GM21367 (cell line): ENCODE data around the gene UPK1A.
A peak's percentile ranks its signal among the peaks of the same experiment; 100 is the strongest.
"Not testable (repeated sequence)": the region's sequence is repeated elsewhere in the genome, so short reads cannot be mapped to it uniquely, and the experiment has no call there.

Source experiments
- ATAC-seq: cut with Tn5 transposase; IDR thresholded peaks from one replicate; pipeline ENCODE4 v1.9.1; 2021; ENCODE audit not compliant: unreplicated experiment

Gene UPK1A

DNA sequence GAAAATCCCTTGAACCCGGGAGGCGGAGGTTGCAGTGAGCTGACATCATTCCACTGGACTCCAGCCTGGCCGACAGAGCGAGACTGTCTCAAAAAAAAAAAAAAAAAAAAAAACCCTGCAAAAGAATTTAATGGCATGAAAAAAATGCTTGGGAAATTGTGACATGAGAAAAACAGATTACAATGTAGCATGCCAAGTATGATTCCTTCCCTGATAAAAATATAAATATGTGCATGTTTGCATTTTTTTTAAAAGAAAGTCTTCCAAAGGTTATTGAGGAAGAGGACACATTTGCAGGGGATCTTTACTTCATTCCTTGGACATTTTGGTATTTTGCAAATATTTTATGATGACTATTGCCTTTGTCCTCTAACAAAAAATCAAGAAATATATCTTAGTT lies 23.5 kb downstream of the UPK1A start:
- ATAC-seq: no peak

DNA sequence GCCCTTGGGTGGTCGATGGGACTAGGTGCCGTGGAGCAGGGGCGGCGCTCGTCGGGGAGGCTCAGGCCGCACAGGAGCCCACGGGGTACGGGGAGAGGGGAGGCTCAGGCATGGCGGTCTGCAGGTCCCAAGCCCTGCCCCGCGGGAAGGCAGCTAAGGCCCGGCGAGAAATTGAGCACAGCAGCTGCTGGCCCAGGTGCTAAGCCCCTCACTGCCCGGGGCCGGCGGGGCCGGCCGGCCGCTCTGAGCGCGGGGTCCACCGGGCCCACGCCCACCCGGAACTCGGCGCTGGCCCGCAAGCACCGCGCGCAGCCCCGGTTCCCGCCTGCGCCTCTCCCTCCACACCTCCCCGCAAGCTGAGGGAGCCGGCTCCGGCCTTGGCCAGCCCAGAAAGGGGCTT lies 24.8 kb downstream of the UPK1A start:
- ATAC-seq: not testable (repeated sequence)

DNA sequence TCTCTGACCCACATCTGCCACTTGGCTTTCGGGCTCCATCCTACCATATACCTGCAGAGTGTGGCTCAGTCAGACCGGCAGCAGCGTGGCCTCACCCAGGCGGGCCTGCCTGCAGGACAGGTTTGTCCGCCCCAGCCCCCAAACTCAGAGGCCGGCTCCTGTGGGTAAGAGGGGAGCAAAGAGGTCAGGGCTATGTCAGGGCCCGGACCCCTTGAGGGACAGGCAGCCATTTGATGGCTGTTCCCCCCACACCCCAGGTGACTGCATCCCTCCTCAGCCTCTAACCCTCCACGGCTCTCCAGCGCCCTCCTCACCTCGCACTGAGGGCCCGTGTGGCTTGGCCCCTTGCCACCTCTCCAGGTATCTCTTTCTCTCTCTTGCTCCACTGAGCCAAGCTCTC lies 25.7 kb downstream of the UPK1A start:
- no peak for ATAC-seq

DNA sequence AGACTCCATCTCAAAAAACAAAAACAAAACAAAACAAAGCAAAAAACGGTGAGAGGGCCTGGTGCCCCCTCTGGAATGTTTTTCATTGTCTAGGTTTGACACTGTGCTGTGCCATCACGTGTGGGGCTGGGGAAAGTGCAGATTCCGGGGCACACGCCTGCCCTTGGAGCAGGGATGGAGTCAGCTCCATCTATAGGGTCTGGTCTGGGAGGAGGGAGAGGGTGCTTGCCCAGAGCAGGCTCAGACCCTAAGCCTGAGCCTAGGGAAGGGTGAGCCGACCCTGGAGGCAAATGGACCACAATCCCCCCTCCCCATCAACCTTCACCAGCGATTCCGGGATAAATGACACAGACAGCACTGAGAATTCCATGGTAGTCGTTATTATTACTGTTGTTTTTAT lies 27.1 kb downstream of the UPK1A start:
- no peak for ATAC-seq

DNA sequence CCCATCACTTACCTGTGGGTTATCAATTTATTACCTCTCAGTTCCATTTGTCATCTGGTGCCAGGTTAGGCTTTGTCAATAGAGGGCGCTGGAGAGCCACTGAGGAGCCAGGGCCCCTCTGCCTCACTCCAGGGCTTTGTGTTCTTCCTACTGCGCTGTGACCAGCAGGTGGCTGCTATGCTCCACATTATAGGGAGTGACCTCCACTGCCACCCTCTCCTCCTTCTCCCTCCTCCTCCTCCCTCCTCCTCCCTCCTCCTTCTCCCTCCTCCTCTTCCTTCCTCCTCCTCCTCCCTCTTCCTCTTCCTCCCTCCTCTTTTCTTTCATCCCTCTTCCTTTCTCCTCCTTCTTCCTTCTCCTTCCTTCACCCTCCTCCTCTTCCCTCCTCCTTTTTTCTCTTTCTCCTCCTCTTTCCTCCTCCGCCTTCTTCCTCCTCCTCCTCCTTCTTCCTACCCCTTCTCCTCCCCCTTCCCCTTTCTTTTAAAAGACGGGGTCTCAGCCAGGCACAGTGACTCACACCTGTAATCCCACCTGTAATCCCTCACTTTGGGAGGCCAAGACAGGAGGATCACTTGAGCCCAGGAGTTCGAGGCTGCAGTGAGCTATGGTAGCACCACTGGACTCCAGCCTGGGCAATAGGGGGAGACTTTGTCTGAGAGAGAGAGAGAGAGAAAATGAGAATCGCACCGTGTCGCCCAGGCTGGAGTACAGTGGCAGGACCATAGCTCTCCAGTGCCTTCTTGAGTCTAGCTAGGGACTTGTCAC lies 27.7 kb downstream of the UPK1A start:
- ATAC-seq: peak; percentile 63

DNA sequence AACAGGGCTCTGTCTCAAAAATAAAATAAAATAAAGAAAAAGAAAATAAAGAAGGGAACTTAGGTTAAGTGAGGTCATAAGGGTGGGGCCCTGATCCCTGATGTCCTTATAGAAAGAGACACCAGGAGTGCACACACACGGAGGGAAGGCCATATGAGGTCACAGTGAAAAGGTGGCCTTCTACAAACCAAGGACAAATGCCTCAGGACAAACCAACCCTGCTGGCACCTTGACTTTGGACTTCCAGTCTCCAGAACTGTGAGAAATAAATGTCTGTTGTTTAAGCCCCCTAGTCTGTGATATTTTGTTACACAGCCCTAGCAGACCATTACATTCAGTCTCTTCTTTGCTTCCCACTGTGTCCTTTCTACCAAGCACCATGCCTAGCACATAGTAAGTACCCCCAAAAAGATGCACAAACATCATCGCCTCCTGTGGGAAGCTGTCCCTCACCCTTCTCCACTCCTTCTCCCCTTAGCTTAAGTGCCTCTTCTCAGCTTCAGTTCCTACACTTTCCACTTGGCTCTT lies 29.6 kb downstream of the UPK1A start:
- no peak for ATAC-seq

DNA sequence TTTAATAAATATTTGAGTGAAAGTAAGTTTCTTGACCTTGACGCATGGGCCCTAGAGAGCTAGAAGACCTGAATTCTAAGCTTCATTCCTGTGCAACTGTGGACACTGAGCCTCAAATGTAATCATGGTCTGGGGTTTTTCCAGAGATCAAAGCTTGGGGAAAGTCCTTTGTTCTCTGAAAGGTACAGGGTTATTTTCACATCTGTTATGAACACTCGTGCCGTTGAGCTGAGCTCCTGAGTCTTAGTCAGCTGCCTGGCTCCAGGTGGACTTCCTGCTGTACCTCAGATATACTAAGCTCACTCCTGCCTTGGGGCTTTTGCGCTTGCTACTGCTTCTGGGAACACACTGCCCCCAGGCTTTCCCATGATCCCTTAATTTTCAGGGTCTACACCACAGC lies 30.5 kb downstream of the UPK1A start:
- ATAC-seq: no peak

DNA sequence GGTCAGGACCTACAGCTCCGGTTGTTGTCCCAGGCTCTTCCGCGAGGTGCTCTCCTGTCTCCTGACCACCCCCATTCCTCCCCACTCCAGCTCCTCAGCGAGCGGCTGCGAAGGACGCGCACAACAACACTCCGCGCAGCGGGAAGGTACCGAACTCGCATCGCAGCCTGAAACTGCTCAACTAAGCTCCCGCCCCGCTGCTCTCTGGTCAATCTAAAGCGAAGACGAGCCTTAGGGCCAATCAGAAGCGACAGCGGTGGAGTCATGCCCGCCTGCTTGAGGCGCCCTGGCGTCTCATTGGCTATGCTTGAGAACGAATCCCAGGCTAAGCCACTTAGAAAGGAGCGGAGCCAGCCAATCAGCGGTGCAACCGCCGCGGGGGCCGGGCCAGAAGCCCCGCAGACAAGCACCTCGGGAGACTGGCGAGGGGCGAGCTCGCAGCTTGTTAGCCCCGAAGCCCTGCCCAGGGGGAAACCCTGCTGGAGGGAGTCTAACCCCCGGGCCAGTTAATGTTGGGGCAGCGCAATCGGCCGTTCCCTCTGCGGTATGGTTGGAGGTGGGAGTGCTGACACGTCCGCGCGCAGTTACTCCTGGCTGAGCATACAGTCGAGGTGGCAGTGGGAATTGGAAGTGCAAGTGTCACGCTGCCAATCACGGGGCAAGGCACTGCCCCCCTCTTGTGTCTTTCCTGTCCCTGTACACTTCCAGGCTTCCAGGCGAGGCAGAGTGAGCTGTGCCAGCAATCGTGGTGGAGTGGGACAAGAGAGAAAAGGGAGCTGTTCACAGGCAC lies 36.1 kb downstream of the UPK1A start:
- peak; percentile 85 for ATAC-seq

DNA sequence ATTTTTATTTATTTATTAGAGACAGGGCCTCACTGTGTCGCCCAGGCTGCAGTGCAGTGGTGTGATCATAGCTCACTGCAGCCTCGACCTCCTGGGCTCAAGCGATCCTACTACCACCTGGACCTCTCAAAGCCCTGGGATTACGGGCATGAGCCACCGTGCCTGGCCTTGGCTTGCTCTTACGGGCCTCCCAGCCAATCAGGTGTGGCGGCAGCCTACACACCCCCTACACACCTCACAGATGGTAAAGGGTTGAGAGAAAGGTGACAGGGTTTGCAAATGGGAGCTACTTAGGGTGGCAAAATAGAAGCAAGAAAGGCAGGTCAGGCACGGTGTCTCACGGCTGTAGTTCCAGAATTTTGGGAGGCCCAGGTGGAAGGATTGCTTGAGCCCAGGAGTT lies 37.0 kb downstream of the UPK1A start:
- no peak for ATAC-seq

DNA sequence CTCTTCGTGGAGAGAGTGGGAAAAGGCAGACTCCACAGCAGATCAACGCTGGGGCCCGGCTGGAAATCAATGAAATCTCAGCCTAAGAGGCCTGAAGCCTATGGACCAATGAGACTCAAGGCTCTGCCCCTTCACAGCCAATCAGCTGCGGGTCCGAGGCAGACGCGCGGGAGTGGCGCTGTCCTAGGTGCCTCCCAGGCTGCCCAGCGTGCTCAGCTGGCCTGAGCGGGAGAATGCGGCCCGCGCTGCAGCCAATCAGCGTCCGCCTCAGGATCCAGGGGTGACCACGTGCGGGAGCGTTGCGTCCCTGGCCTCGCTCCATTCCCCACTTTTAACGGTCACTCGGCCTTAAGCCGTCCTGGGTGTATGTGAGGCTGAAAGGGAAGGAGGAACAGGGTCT lies 37.9 kb downstream of the UPK1A start, which contains the start of gene ZBTB32:
TSS of gene ZBTB32 (plus strand) at position 341 of the 400 bp plus-strand sequence. CDS start 10,069 bp downstream, outside the sequence.
- no peak for ATAC-seq

DNA sequence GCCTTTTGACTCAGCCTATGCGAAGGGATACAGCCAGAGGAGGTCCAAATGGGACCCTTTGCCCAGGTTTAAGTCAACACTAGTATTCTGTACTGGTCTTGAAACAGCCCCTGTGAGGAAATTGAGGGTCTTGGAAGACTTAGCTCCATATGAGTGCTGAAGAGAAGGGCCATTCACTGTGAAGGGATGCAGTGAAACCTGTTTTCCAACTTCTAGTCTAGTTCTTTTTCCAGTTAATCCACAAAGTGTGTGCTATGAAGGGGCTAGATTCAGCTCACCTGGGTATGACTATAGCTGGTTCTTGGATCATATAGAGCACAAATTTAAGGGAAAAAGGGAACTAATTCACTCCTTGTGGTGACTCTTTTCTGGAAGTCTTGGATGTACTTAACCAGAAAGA lies 42.1 kb downstream of the UPK1A start:
- no peak for ATAC-seq

DNA sequence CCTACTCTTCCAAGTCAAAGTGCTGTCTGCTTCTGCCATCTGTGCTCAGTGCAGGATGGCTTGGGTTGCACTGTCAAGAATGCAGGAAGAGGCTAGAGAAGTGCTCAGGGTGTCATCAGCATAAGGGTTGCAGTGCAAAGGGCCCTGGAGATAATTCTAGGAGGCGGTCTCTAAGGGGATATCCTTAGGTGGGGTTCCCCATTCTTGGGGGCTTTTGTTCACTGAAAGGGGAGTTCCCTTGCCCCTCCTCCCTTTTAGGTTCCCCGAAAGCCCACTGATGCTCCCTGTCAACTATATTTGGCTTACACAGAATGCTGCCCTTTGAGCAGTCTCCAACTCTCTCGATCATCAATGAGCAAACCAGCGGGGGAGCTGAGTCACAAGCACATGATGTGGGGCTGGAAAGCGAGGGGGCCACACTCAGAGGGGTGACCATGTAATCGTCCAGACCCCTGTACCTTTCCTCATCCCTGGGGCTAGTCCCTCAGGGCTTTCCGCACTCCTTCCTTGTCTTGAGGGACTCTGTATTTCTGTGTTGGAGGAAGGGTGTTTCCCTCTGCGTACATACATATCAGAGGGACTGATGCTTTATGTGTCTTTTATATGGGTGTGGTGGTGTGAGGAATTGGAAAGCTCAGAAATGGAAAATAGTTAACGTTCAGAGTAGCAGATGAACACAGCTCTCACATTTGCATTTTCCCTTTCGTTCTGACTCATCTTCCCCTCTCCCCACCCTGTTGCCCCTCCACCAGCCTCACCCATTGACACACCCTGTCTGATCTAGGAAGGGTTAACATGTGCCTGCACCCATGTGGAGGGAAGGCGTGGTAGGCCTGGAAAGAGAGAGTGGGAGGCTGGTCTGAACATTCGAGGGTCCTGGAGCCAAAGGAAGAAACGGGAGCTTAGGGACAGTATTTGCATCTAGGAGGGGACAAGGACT lies 44.7 kb downstream of the UPK1A start:
- no peak for ATAC-seq

DNA sequence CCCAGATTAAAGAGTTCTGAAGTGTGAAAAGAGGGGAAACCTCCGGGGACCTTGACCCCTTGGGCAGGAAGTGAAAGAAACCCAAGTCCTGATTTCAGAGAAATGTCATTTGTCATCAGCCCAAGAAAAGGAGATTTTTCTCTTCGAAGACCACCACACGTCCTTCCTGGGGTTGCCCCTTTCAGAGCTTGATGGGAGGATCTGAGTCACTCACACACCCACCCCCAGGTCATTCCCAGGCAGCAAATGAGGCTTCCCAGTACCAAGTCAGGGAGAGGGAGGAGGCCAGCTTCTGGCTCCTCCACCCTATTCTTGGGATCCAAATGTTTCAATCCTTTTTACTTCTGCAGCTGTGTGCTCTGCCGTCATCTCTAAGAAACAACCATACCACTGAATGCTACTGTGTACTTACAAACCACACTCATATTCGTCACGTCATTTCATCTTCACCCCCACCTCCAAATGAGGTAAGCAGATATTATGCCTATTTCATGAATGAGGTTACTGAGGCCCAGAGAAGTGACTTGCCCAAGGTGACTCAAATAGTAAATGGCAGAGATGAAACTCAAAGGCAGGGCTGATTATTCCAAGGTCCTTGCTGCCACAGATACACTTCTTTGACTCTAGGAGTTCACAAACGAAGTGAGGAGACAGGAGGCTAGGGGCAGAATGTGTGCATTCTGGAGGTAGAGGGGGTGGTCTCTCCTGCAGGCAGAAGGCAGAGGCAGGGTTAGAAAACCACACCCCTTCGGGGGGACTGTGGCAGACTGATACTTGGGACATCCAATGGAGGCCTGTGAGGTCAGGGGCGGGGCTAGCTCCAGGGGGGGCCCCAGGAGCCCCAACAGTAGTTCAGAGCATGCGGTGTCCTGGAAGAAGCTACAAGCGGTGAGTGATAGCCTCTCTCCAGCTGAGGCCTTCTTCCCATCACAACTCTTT lies 46.5 kb downstream of the UPK1A start:
- no peak for ATAC-seq

DNA sequence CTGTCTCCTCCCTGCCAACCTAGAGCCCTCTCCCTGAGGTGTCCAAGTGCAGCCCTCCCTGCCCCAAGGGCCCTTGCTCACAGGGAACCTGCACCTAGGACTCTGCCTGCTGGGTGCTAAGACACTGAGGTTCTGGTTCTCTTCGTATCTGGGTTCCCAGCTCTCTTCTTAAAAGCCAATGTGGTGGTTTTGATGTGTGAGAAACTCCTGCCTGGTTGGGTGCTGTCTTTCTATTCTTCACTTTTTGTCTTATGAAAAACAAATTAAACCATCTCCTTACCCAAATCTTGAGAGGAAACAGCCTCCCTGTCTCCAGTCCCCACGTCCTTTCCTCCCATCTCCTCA lies 47.2 kb downstream of the UPK1A start:
- ATAC-seq: no peak

DNA sequence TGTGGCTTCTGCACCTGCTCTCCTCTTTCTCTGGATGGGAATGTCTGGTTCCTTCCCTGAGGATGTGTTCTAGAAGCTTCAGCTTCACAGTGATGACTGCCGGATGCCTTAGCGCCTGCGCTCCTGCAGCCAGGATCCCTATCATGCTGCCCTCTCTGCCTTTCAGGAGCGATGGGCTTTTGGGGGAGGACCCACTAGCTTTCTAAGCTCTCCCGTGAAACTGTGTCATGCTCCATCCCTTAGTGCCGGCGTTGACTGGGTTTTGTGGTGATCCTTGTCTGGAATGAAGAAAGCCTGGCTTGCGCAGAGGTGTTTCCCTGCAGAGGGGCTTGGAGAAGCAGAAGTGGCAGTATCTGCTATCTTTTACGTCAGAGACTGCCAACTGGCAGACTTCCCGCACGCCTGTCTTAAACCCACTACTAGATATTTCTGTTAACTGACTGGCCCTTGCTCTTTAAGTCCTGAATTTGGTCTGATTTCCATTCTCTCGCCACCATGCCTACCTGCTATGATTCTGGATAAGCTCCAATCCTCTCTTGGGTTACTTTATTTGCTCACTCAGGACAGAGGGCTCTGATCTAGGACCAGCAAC lies 47.7 kb downstream of the UPK1A start:
- ATAC-seq: no peak

DNA sequence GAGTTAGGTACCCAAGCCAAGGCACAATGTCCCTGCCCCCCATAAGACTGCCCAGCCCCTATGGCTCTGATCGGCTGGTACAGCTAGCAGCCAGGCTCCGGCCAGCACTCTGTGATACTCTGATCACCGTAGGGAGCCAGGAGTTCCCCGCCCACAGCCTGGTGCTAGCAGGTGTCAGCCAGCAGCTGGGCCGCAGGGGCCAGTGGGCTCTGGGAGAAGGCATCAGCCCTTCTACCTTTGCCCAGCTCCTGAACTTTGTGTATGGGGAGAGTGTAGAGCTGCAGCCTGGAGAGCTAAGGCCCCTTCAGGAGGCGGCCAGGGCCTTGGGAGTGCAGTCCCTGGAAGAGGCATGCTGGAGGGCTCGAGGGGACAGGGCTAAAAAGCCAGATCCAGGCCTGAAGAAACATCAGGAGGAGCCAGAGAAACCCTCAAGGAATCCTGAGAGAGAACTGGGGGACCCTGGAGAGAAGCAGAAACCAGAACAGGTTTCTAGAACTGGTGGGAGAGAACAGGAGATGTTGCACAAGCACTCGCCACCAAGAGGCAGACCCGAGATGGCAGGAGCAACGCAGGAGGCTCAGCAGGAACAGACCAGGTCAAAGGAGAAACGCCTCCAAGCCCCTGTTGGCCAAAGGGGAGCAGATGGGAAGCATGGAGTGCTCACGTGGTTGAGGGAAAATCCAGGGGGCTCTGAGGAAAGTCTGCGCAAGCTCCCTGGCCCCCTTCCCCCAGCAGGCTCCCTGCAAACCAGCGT lies 48.5 kb downstream of the UPK1A start:
- ATAC-seq: no peak

DNA sequence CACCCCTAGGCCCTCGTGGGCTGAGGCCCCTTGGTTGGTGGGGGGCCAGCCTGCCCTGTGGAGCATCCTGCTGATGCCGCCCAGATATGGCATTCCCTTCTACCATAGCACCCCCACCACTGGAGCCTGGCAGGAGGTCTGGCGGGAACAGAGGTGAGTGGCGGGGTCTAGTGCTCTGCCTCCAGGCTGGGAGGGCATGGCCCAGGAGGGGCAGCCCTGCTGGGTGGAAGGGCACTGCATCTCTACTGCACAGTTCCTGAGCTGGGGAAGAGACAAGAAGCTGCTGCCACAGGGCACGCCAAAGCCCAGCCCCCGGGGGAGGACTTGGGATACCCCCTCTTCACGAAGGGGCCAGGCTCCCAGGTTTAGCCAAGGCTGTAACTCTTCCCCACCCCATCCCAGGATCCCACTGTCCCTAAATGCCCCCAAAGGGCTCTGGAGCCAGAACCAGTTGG lies 49.1 kb downstream of the UPK1A start:
- no peak for ATAC-seq

DNA sequence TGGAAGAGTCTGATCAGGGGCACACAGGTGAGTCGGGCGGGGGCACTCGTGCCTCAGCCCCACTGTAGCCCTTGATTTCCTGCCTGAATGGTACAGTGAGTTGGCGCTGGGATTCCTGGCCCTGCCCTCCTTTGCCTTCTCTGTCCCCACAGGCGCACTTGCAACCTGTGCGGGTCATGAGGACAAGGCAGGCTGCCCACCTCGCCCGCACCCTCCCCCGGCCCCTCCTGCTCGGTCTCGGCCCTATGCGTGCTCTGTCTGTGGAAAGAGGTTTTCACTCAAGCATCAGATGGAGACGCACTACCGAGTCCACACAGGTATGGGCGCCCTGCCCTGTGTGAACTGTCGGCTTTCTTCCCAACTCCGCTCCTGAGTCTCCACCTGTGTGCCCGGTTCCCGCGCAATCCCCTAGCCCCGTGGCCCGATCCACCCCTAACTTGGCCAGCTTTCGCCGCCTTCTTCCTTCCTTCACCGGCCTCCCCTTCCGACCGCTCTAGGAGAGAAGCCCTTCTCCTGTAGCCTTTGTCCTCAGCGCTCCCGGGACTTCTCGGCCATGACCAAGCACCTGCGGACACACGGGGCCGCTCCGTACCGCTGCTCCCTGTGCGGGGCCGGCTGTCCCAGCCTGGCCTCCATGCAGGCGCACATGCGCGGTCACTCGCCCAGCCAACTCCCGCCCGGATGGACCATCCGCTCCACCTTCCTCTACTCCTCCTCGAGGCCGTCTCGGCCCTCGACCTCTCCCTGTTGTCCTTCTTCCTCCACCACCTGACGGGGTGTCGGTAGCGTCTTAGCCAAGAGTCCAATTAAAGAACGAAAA lies 49.9 kb downstream of the UPK1A start:
- ATAC-seq: no peak
